Measurements from ENCODE around the gene IQCF2. TPM values are rescaled to one million over a fixed set of nuclear protein-coding genes. Genes with fewer than 3 reads are reported as not detected.

The IQCF2 gene
- total RNA-seq (ENCODE audit: unreplicated experiment) = not detected
- long read RNA-seq = 0 reads

DNA sequence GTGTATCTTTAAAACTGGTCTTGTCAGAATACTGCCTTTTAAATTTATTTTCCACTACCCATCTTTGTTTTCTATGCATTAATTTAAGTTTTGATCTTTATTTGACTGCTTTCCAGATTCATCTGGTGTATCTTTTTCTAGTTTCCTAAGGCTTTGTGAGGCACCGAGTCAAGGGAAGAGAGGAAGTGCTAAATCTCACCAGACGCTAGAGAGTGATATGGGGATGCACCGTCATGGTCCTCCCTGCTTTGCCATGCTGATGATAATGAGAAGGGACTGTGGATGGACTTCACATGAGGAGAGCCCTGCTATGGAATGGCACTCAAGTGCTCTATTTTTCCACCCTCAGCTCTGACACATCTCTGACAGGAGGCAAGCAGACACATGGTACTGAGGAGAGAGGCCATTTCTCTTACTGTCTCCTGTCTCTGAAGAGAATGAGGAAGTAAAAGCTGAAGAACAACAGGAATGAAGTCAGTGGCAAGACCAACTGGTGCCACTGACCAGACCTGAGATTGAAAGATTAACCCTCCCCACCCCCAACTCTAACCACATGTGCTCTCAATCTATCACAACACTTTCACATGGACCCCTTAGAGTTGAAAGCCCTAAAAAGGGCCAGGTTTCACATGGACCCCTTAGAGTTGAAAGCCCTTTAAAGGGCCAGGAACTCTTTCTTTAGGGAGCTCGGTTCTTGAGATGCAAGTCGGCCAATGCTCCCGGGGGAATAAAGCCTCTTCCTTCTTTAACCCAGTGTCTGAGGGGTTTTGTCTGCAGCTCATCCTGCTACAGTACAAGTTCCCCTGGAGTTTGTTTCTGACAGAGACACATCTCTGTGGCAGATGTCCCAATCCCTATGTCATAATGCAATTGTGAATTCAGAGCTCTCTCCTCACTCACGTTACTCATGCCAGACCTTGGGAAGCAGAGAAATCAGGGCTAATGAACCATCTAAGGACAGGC is at the start of gene IQCF2:
IQCF2 (plus strand) TSS at position 913 of the 963 bp plus-strand sequence. CDS start 52 bp downstream, outside the sequence.
- TF ChIP-seq, protein P1, sequence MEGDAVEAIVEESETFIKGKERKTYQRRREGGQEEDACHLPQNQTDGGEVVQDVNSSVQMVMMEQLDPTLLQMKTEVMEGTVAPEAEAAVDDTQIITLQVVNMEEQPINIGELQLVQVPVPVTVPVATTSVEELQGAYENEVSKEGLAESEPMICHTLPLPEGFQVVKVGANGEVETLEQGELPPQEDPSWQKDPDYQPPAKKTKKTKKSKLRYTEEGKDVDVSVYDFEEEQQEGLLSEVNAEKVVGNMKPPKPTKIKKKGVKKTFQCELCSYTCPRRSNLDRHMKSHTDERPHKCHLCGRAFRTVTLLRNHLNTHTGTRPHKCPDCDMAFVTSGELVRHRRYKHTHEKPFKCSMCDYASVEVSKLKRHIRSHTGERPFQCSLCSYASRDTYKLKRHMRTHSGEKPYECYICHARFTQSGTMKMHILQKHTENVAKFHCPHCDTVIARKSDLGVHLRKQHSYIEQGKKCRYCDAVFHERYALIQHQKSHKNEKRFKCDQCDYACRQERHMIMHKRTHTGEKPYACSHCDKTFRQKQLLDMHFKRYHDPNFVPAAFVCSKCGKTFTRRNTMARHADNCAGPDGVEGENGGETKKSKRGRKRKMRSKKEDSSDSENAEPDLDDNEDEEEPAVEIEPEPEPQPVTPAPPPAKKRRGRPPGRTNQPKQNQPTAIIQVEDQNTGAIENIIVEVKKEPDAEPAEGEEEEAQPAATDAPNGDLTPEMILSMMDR (IDR thresholded peaks at IDR 0.05; ENCODE audit: unreplicated experiment) = no peak
- peaks cover 7% of the 10 kb centered on the region for H3K9me3 Mint-ChIP-seq (ENCODE audit: unreplicated experiment)
- H3K4me3 Mint-ChIP-seq (ENCODE audit: unreplicated experiment) = no peak within 1 kb of the TSS
- peaks cover 10% of the 10 kb centered on the region for H3K36me3 Mint-ChIP-seq (ENCODE audit: low read depth, unreplicated experiment)
- no peaks in the 10 kb centered on the region for H3K27me3 Mint-ChIP-seq (ENCODE audit: unreplicated experiment)
- no peaks in the 10 kb centered on the region for H3K4me1 Mint-ChIP-seq (ENCODE audit: unreplicated experiment)
- DNase-seq (ENCODE audit: low spot score) = no peak
- H3K27ac Mint-ChIP-seq (ENCODE audit: unreplicated experiment) = no peak within 1 kb of the TSS

DNA sequence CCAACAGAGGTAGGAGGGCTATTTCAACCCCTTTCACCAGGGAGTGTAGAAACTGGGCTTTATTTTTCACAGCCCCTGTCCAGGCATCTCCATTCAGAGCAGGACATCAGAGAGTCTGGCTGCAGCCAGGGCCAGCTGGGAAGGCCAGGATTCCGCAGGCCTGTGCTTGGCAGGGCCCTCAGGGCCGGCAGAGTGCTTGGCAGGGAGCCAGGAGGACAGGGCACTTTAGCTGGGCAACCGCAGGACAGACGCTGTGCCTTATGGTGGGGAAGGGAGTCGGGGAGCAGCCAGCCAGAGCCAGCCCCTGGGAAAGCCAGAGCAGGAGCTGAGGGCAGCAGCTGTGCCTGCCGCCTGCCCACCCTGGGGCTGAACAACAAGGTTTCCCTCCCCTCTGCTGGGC is 47.9 kb upstream of the IQCF2 start:
- no peak overlapping the region for H3K27ac Mint-ChIP-seq (ENCODE audit: unreplicated experiment)
- no peaks in the 10 kb centered on the region for H3K9me3 Mint-ChIP-seq (ENCODE audit: unreplicated experiment)
- TF ChIP-seq, protein P1 (IDR thresholded peaks at IDR 0.05; ENCODE audit: unreplicated experiment) = no peak
- H3K4me3 Mint-ChIP-seq (ENCODE audit: unreplicated experiment) = no peak overlapping the region
- no peaks in the 10 kb centered on the region for H3K4me1 Mint-ChIP-seq (ENCODE audit: unreplicated experiment)
- DNase-seq (ENCODE audit: low spot score) = no peak
- peaks cover 4% of the 10 kb centered on the region for H3K36me3 Mint-ChIP-seq (ENCODE audit: low read depth, unreplicated experiment)
- H3K27me3 Mint-ChIP-seq (ENCODE audit: unreplicated experiment) = no peaks in the 10 kb centered on the region

DNA sequence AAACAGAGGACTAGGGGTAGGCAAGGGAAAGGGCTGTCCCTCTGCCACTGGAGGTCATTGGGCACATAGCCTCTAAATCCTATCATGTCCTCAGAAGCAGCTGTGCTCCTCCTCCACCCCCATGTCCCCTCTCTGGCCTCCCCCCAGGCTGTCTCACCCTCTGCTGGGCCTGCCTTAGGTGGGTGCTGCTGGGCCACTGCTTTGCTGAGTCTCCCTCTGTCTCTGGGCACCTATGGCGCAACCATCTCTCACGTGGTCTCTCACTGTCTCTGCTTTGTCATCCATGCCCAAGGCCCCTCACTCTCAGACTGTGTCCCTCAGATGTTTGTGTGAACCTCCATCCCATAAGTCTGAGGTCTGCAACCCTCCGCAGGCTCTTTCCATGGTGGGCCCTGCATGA is 47.4 kb upstream of the IQCF2 start:
- no peak for DNase-seq (ENCODE audit: low spot score)
- Mint-ChIP-seq H3K4me1 (ENCODE audit: unreplicated experiment) (no peaks in the 10 kb centered on the region), H3K27me3 (ENCODE audit: unreplicated experiment) (no peaks in the 10 kb centered on the region), H3K4me3 (ENCODE audit: unreplicated experiment) (no peak overlapping the region), H3K9me3 (ENCODE audit: unreplicated experiment) (no peaks in the 10 kb centered on the region), H3K36me3 (ENCODE audit: low read depth, unreplicated experiment) (peaks cover 4% of the 10 kb centered on the region), H3K27ac (ENCODE audit: unreplicated experiment) (no peak overlapping the region)
- TF ChIP-seq, protein P1 (IDR thresholded peaks at IDR 0.05; ENCODE audit: unreplicated experiment) = no peak

DNA sequence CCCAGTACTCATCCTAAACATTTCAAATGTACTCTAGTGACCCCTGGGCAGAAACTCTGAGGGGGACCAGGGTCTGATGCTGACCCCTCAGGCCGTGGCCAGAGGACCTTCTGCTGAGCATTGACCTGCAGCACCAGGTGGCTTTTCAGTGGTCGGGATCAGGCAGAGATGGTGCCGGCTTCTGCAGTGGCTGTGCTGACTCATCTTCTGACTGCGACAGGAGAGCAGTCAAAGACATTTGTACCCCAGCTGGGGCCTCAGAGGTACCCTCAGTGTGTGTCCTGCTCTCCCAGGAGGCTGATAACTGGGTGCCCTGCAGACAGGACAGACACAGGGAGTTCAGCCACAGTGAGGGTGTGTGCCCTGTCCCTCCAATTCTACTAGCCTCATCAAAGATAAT is 45.8 kb upstream of the IQCF2 start:
- H3K4me3 Mint-ChIP-seq (ENCODE audit: unreplicated experiment) = no peak overlapping the region
- H3K9me3 Mint-ChIP-seq (ENCODE audit: unreplicated experiment) = no peaks in the 10 kb centered on the region
- H3K27me3 Mint-ChIP-seq (ENCODE audit: unreplicated experiment) = no peaks in the 10 kb centered on the region
- H3K27ac Mint-ChIP-seq (ENCODE audit: unreplicated experiment) = no peak overlapping the region
- TF ChIP-seq, protein P1 (IDR thresholded peaks at IDR 0.05; ENCODE audit: unreplicated experiment) = no peak
- DNase-seq (ENCODE audit: low spot score) = no peak
- H3K36me3 Mint-ChIP-seq (ENCODE audit: low read depth, unreplicated experiment) = peaks cover 4% of the 10 kb centered on the region
- no peaks in the 10 kb centered on the region for H3K4me1 Mint-ChIP-seq (ENCODE audit: unreplicated experiment)

DNA sequence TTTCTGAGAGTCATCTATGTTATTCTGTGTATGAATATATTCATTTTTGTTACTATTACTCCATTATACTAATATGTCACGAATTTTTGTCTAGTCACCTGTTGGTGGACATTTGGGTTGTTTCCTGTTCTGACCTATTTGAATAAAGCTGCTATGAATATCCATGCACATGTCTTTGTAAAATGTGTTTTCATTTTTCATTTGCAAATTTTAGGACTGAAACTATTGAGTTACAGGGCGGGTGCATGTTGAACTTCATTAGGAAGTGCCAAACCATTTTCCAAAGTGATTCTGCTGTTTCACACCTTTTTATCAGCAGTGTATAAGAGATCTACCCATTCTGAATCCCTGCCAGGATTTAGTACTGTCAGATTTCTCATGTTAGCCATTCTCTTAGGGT is 44.7 kb upstream of the IQCF2 start:
- Mint-ChIP-seq H3K27me3 (ENCODE audit: unreplicated experiment) (no peaks in the 10 kb centered on the region), H3K9me3 (ENCODE audit: unreplicated experiment) (peaks cover 2% of the 10 kb centered on the region), H3K4me3 (ENCODE audit: unreplicated experiment) (no peak overlapping the region), H3K4me1 (ENCODE audit: unreplicated experiment) (no peaks in the 10 kb centered on the region), H3K27ac (ENCODE audit: unreplicated experiment) (no peak overlapping the region), H3K36me3 (ENCODE audit: low read depth, unreplicated experiment) (peaks cover 6% of the 10 kb centered on the region)
- DNase-seq (ENCODE audit: low spot score) = no peak
- TF ChIP-seq, protein P1 (IDR thresholded peaks at IDR 0.05; ENCODE audit: unreplicated experiment) = no peak

Measured in endothelial cell (in vitro differentiated cells).